Breast epithelium (tissue), 3 donors: ENCODE results near the gene ITPRID1.

Experiments used
- CTCF ChIP-seq, 3 donors: fragments of 450-650 bp; IDR thresholded peaks; one replicate each; pipeline ENCODE4 v1.5.1; 2016 to 2017; ENCODE audit warnings: antibody characterized with exemption in 3 of 3, mild to moderate bottlenecking in 3 of 3, moderate library complexity in 3 of 3
- POLR2AphosphoS5 ChIP-seq, 3 donors: sonication (generic); formaldehyde crosslinking; IDR thresholded peaks; one replicate each; pipeline ENCODE4 v1.6.1; 2017; ENCODE audit warnings: antibody characterized with exemption in 3 of 3

GRCh38 chr7:31602041-31602625 is 88.2 kb downstream of the ITPRID1 start:
- TF ChIP-seq CTCF (IDR thresholded peaks at IDR 0.05) (no peak), POLR2AphosphoS5 (IDR thresholded peaks at IDR 0.05) (no peak)
